ENCODE measurements around the gene KCNH8. TPM values are rescaled to one million over a fixed set of nuclear protein-coding genes. Genes with fewer than 3 reads are reported as not detected.

The KCNH8 gene
- total and polyA plus RNA-seq, 2 experiments from 2014 or later = not detected

DNA sequence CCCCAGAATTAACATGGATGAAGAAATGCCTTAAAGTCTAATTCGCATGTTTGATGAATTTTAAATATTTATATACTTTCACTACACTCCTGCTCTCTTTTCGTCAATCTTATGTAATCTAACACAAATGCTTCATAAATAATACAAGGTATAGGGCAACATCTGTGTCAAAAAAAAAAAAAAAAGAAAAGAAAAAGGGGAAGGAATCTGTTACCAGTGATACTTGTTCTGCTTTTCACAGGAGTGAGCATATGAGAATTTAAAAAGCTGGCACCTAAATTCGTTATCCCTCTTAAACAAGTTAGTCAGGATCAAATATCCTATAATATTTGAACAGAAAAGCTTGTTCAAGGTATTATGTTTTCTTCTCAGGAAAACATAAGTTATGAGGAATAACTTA, 243.8 kb downstream of the KCNH8 start:
- no peaks in the 10 kb centered on the region for H3K79me2 ChIP-seq (ENCODE audit: insufficient read depth)
- H3K36me3 ChIP-seq (ENCODE audit: low read depth) = no peaks in the 10 kb centered on the region
- H4K20me1 ChIP-seq (ENCODE audit: insufficient read depth) = no peaks in the 10 kb centered on the region
- H2AFZ ChIP-seq = no peak overlapping the region
- 7 to 17% methylated on average over 3 of the region's 3 CpGs for WGBS, 2 experiments (ENCODE audit: low coverage in 1 of 2, low lambda C conversion rate in 2 of 2, missing lambda C conversion rate in 2 of 2)
- TF ChIP-seq EZH2phosphoT487 (IDR thresholded peaks at IDR 0.05; ENCODE audit: insufficient read depth, low read depth) = no peak
- TF ChIP-seq EZH2 (IDR thresholded peaks at IDR 0.05; ENCODE audit: insufficient read depth, poor library complexity, severe bottlenecking) = no peak
- H3K27ac ChIP-seq = no peak overlapping the region
- no peak for DNase-seq
- no peak overlapping the region for H3K9ac ChIP-seq
- no peaks in the 10 kb centered on the region for H3F3A ChIP-seq (ENCODE audit: insufficient read depth)
- H3K9me2 ChIP-seq (ENCODE audit: insufficient read depth) = no peaks in the 10 kb centered on the region
- in situ Hi-C loops (cut with MboI) = no loop called here
- H3K4me1 ChIP-seq (ENCODE audit: insufficient read depth) = no peaks in the 10 kb centered on the region
- H3K9me3 ChIP-seq (ENCODE audit: low read depth) = no peaks in the 10 kb centered on the region
- no peak overlapping the region for H3K4me3 ChIP-seq
- no peak overlapping the region for H3K4me2 ChIP-seq (ENCODE audit: unreplicated experiment)
- H3K27me3 ChIP-seq (replicated peaks; ENCODE audit: insufficient read depth) = no peaks in the 10 kb centered on the region

GRCh38 chr3:19394946-19395345, 246.6 kb downstream of the KCNH8 start:
- WGBS, 2 experiments (ENCODE audit: low coverage in 1 of 2, low lambda C conversion rate in 2 of 2, missing lambda C conversion rate in 2 of 2) = 31 to 44% methylated on average over 8 of the region's 8 CpGs
- Histone ChIP-seq H4K20me1 (ENCODE audit: insufficient read depth) (no peaks in the 10 kb centered on the region), H3K27ac (no peak overlapping the region), H3K4me3 (no peak overlapping the region), H2AFZ (no peak overlapping the region), H3K9me3 (ENCODE audit: low read depth) (no peaks in the 10 kb centered on the region), H3K9ac (no peak overlapping the region), H3K9me2 (ENCODE audit: insufficient read depth) (no peaks in the 10 kb centered on the region), H3K4me1 (ENCODE audit: insufficient read depth) (no peaks in the 10 kb centered on the region), H3K79me2 (ENCODE audit: insufficient read depth) (no peaks in the 10 kb centered on the region), H3K27me3 (replicated peaks; ENCODE audit: insufficient read depth) (no peaks in the 10 kb centered on the region), H3K4me2 (ENCODE audit: unreplicated experiment) (no peak overlapping the region), H3K36me3 (ENCODE audit: low read depth) (no peaks in the 10 kb centered on the region), H3F3A (ENCODE audit: insufficient read depth) (no peaks in the 10 kb centered on the region)
- TF ChIP-seq EZH2 (IDR thresholded peaks at IDR 0.05; ENCODE audit: insufficient read depth, poor library complexity, severe bottlenecking) = no peak
- no peak for TF ChIP-seq EZH2phosphoT487 (IDR thresholded peaks at IDR 0.05; ENCODE audit: insufficient read depth, low read depth)
- no peak for DNase-seq
- in situ Hi-C loops (cut with MboI) = no loop called here

GRCh38 chr3:19396726-19397125, 248.4 kb downstream of the KCNH8 start:
- no peak overlapping the region for H3K9ac ChIP-seq
- no peak overlapping the region for H3K4me3 ChIP-seq
- TF ChIP-seq EZH2 (IDR thresholded peaks at IDR 0.05; ENCODE audit: insufficient read depth, poor library complexity, severe bottlenecking) (no peak), EZH2phosphoT487 (IDR thresholded peaks at IDR 0.05; ENCODE audit: insufficient read depth, low read depth) (no peak)
- no peak overlapping the region for H2AFZ ChIP-seq
- no peak overlapping the region for H3K4me2 ChIP-seq (ENCODE audit: unreplicated experiment)
- WGBS, 2 experiments (ENCODE audit: low coverage in 1 of 2, low lambda C conversion rate in 2 of 2, missing lambda C conversion rate in 2 of 2) = 17 to 20% methylated on average over 2 of the region's 2 CpGs
- in situ Hi-C loops (cut with MboI) = no loop called here
- no peaks in the 10 kb centered on the region for H3K9me2 ChIP-seq (ENCODE audit: insufficient read depth)
- no peaks in the 10 kb centered on the region for H3K27me3 ChIP-seq (replicated peaks; ENCODE audit: insufficient read depth)
- no peak for DNase-seq
- no peaks in the 10 kb centered on the region for H3K9me3 ChIP-seq (ENCODE audit: low read depth)
- H3K4me1 ChIP-seq (ENCODE audit: insufficient read depth) = no peaks in the 10 kb centered on the region
- no peaks in the 10 kb centered on the region for H4K20me1 ChIP-seq (ENCODE audit: insufficient read depth)
- H3K36me3 ChIP-seq (ENCODE audit: low read depth) = no peaks in the 10 kb centered on the region
- H3K27ac ChIP-seq = no peak overlapping the region
- H3F3A ChIP-seq (ENCODE audit: insufficient read depth) = no peaks in the 10 kb centered on the region
- no peaks in the 10 kb centered on the region for H3K79me2 ChIP-seq (ENCODE audit: insufficient read depth)

- Histone ChIP-seq H2AFZ (no peak overlapping the region), H3K4me2 (ENCODE audit: unreplicated experiment) (no peak overlapping the region), H3F3A (ENCODE audit: insufficient read depth) (no peaks in the 10 kb centered on the region), H3K4me3 (no peak overlapping the region), H3K4me1 (ENCODE audit: insufficient read depth) (no peaks in the 10 kb centered on the region), H3K9me3 (ENCODE audit: low read depth) (no peaks in the 10 kb centered on the region), H3K27ac (no peak overlapping the region), H3K36me3 (ENCODE audit: low read depth) (no peaks in the 10 kb centered on the region), H3K9me2 (ENCODE audit: insufficient read depth) (no peaks in the 10 kb centered on the region), H4K20me1 (ENCODE audit: insufficient read depth) (no peaks in the 10 kb centered on the region), H3K9ac (no peak overlapping the region), H3K79me2 (ENCODE audit: insufficient read depth) (no peaks in the 10 kb centered on the region), H3K27me3 (replicated peaks; ENCODE audit: insufficient read depth) (no peaks in the 10 kb centered on the region)
- WGBS, 2 experiments (ENCODE audit: low coverage in 1 of 2, low lambda C conversion rate in 2 of 2, missing lambda C conversion rate in 2 of 2) = 6 to 13% methylated on average over 1 of the region's 1 CpG
- TF ChIP-seq EZH2 (IDR thresholded peaks at IDR 0.05; ENCODE audit: insufficient read depth, poor library complexity, severe bottlenecking) (no peak), EZH2phosphoT487 (IDR thresholded peaks at IDR 0.05; ENCODE audit: insufficient read depth, low read depth) (no peak)
- in situ Hi-C loops (cut with MboI) = no loop called here
- no peak for DNase-seq
Measured at GRCh38 chr3:19399356-19399755, 251.0 kb downstream of the KCNH8 start.

- Histone ChIP-seq H3K9me3 (ENCODE audit: low read depth) (no peaks in the 10 kb centered on the region), H3K9me2 (ENCODE audit: insufficient read depth) (no peaks in the 10 kb centered on the region), H4K20me1 (ENCODE audit: insufficient read depth) (no peaks in the 10 kb centered on the region), H3K4me3 (no peak overlapping the region), H2AFZ (no peak overlapping the region), H3K36me3 (ENCODE audit: low read depth) (no peaks in the 10 kb centered on the region), H3K4me1 (ENCODE audit: insufficient read depth) (no peaks in the 10 kb centered on the region), H3K27me3 (replicated peaks; ENCODE audit: insufficient read depth) (no peaks in the 10 kb centered on the region), H3K9ac (no peak overlapping the region), H3K4me2 (ENCODE audit: unreplicated experiment) (no peak overlapping the region), H3K27ac (no peak overlapping the region), H3K79me2 (ENCODE audit: insufficient read depth) (no peaks in the 10 kb centered on the region), H3F3A (ENCODE audit: insufficient read depth) (no peaks in the 10 kb centered on the region)
- WGBS, 2 experiments (ENCODE audit: low coverage in 1 of 2, low lambda C conversion rate in 2 of 2, missing lambda C conversion rate in 2 of 2) = 14 to 20% methylated on average over 2 of the region's 2 CpGs
- DNase-seq = no peak
- in situ Hi-C loops (cut with MboI) = no loop called here
- TF ChIP-seq EZH2 (IDR thresholded peaks at IDR 0.05; ENCODE audit: insufficient read depth, poor library complexity, severe bottlenecking) (no peak), EZH2phosphoT487 (IDR thresholded peaks at IDR 0.05; ENCODE audit: insufficient read depth, low read depth) (no peak)
Measured at GRCh38 chr3:19399836-19400235, 251.5 kb downstream of the KCNH8 start.
